AG09319 (cell line): Measurements from ENCODE around the gene MTPN.

Experiments
- DNase-seq: peaks from one replicate; pipeline ENCODE4 v3.0.0-alpha.2; 2010; ENCODE audit warnings: low read depth; ENCODE audit errors: extremely low read depth
- TF ChIP-seq, protein P1 (sequence below): IDR thresholded peaks from 2 replicates; pipeline ENCODE4 v1.5.1; 2011; ENCODE audit warnings: low read depth, mild to moderate bottlenecking, inconsistent platforms, low read length, moderate library complexity

MTPN gene

DNA sequence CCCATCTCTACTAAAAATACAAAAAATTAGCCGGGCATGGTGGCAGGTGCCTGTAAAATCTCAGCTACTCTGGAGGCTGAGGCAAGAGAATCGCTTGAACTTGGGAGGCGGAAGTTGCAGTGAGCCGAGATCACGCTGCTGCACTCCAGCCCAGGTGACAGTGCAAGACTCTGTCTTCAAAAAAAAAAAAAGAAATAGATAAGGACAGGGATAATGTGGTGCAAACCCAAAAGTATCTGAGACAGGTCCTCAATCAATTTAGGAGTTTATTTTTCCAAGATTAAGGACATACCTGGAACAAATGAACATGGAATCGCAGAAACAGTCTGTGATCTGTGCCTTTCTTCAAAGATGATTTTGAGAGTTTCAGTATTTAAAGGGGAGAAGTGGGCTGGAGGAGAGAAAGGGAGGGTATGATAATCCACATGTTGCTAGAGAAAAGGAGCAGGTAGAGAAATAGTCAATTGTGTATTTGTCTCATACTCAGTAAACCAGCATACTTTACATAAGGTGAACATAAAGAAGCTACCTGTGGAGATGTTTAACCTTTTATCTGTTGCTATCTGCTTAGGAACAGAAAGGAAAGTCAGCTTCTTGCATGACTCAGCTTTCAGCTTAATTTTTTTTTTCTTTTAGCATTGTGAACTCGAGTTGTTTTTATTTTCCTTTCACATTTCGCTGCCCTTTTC lies 4.9 kb upstream of the MTPN start:
- TF ChIP-seq, protein P1, sequence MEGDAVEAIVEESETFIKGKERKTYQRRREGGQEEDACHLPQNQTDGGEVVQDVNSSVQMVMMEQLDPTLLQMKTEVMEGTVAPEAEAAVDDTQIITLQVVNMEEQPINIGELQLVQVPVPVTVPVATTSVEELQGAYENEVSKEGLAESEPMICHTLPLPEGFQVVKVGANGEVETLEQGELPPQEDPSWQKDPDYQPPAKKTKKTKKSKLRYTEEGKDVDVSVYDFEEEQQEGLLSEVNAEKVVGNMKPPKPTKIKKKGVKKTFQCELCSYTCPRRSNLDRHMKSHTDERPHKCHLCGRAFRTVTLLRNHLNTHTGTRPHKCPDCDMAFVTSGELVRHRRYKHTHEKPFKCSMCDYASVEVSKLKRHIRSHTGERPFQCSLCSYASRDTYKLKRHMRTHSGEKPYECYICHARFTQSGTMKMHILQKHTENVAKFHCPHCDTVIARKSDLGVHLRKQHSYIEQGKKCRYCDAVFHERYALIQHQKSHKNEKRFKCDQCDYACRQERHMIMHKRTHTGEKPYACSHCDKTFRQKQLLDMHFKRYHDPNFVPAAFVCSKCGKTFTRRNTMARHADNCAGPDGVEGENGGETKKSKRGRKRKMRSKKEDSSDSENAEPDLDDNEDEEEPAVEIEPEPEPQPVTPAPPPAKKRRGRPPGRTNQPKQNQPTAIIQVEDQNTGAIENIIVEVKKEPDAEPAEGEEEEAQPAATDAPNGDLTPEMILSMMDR = no peak
- DNase-seq = no peak

DNA sequence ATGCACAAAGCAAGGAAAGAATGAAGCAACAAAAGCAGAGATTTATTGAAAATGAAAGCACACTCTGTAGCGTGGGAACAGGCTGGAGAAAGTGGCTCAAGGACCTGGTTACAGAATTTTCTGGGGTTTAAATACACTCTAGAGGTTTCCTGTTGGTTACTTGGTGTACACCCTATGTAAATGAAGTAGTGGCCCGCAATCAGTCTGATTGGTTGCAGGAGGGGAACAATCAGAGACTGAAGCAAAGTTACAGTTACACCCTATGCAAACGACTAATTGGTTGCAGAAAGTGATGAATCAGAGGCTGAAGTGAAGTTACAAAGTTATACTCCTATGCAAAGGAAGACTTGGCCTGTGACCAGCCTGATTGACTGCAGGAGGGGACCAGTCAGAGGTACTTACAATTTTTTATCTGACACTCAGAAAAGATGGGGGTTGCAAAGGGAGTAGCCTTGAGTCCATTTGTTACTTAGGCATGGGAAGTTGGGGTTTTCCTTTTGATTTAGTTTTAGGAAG lies 3.6 kb upstream of the MTPN start:
- TF ChIP-seq, protein P1 = no peak
- DNase-seq = peak; percentile 76

DNA sequence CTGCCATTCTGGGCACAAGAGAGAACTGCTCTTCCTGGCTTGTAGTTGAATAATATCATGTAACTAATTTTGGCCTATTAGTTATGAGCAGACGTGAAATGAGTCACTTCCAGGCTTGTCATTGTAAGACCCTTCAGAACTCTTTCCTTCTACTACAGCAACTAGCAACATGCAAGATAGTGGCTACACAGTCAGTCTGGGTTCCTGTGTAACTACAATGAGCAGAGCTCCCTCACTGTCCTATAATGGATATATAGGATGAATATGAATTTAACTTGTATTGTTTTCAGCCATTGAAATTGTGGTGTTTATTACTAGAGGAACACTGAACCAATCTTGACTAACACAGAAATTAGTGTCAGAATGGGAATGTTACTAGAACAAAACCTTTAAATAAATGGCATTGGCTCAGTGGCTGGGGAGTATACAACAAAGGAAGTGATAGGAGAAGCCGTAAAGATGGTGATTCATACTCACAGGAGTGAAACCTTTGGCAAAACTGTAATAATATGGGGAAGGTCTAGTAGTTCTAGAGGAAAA lies 2.9 kb upstream of the MTPN start:
- TF ChIP-seq, protein P1 = no peak
- DNase-seq = no peak

DNA sequence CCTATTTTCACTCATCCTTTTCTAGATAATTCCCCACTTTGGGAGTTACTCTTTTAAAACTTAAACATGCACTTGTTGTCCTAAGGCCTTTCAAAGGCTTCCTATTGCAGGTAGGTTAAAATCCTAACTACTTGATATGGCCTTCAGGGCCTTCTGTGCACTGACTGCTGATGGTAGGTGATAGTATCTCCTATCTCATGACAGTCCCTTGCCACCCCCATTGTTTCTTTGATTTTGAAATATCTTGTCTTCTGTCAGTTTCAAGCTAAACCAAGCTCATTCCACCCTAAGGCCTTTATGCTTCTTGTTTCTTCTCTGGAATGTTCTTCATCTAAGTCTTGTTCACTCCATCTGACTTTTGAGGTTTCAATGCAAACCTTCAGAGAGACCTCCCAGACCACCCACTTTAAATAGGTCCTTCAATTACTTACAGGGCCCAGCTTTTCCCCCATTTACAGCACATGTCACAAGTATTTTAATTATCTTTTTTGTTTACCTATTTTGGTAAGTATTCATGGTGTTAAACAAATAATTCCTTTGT lies 2.4 kb upstream of the MTPN start:
- DNase-seq = no peak
- TF ChIP-seq, protein P1 = no peak

DNA sequence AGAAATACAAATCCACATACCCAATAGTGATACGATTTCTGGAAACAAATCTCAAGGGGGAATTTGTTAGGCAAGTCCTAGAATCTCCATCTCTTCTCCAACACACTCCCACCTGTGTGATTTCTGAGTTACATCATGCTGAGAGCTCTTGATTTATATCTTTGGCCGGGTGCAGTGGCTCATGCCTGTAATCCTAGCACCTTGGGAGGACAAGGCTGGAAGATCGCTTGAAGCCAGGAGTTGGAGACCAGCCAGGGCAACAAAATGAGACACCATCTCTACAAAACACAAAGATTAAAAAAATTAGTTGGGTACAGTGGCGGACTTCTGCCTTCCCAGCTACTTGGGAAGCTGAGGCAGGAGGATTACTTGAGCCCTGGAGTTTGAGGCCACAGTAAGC lies 1.5 kb upstream of the MTPN start:
- no peak for DNase-seq
- TF ChIP-seq, protein P1 = no peak

DNA sequence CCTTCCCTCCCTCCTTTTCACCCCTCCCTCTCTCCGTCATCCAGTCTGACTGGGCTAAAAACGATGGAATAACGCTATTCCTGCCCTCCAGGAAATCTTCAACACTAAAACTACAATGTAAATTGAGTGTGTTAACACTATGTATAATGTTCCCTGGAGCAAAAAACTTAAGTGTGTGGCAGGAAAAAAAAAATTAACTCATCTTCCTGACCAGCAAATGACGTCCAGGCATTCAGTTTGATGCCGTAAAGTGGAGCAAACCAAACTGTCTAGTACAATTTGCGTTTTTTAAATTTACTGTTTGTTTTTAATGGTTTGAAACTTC lies 545 bp upstream of the MTPN start:
- TF ChIP-seq, protein P1 = no peak
- no peak for DNase-seq

DNA sequence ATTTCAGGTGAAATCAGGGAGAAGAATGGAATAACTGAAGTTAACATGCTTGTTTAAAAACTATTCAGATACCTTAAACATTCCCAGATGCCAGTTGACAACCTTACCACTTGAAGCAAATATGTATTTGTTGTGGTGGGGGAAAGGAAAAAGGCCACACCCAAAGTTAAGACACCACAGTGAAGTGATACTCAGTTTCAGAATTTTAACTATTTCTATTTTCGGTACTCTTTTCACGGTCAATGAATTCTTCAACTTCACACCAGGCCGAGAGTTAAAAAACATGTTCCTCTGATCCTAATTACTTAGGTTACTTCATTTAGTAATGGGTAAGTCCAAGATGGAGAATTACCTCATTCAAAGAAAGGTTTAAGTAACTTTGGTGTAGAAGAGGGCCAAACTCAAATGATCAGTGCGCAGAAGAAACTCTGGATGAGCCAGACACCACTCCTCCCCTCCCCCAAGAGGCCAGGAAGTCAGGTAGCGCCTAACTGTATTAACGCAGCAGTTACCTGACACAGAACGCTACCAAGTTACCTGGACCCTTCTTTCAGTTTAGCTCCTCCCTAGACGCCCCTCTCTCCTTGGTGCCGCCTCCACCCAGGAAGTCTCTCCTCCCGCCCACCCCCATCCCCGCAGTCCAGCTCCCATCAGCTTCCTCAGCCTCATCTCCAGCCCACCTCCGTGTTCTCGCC lies 700 bp downstream of the MTPN start:
- TF ChIP-seq, protein P1 = no peak
- no peak for DNase-seq
